Chondrocyte (in vitro differentiated cells): ENCODE results near the gene KLHL26. TPM values are rescaled to one million over a fixed set of nuclear protein-coding genes. Genes with fewer than 3 reads are reported as not detected.
A peak's percentile ranks its signal among the peaks of the same experiment; 100 is the strongest.
"Not testable (repeated sequence)": the region's sequence is repeated elsewhere in the genome, so short reads cannot be mapped to it uniquely, and the experiment has no call there.

Source experiments
- DNase-seq: peaks from one replicate; pipeline ENCODE4 v3.0.0; 2021; ENCODE audit warnings: mixed read lengths, low spot score
- H3K27ac Mint-ChIP-seq: one replicate; pipeline ENCODE4 v1.8.0; 2021; ENCODE audit warnings: mild to moderate bottlenecking, moderate library complexity, mixed read lengths; ENCODE audit not compliant: unreplicated experiment
- H3K27me3 Mint-ChIP-seq: 2 replicates; pipeline ENCODE4 v1.8.0; 2021; ENCODE audit warnings: low read depth, mixed read lengths
- H3K36me3 Mint-ChIP-seq: 2 replicates; pipeline ENCODE4 v1.8.0; 2021; ENCODE audit warnings: low read depth, mixed read lengths
- H3K4me1 Mint-ChIP-seq: 2 replicates; pipeline ENCODE4 v1.8.0; 2021; ENCODE audit warnings: low read depth, mild to moderate bottlenecking, mixed read lengths
- H3K4me3 Mint-ChIP-seq: one replicate; pipeline ENCODE4 v1.8.0; 2021; ENCODE audit warnings: mild to moderate bottlenecking, moderate library complexity, mixed read lengths; ENCODE audit not compliant: unreplicated experiment
- H3K9me3 Mint-ChIP-seq: 2 replicates; pipeline ENCODE4 v1.8.0; 2021; ENCODE audit warnings: low read depth, mixed read lengths
- CTCF ChIP-seq: fragments of 200-600 bp; sonication (generic); IDR thresholded peaks from 2 replicates; pipeline ENCODE4 v1.5.0; 2021; ENCODE audit warnings: antibody characterized with exemption, mild to moderate bottlenecking, moderate library complexity
- total RNA-seq: library from RNA; stranded (reverse); gene quantifications from 3 replicates; pipeline ENCODE4 v1.2.1, GENCODE V29; 2021

KLHL26 gene
- total RNA-seq, 1 donor from 2014 or later, result 9.8 TPM

DNA sequence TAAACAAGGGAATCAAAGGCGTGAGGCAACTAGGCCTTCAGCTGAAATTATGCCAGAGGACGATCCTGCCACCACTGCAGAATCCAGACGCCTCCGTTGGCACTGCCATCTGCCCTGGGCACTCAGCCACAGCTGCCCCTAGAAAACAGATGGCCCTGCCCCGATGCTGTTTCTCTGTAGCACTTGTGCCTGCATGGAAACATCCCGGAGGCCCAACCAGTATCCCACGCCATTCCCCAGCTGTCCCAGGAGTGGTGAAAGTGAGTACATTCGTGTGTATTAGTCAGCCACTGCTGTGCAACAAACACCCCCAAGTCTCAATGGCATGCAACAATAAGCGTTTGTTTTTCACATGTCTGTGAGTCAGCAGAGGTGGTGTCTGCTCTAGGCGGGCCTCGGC is 37.8 kb downstream of the KLHL26 start:
- TF ChIP-seq CTCF, result no peak
- Mint-ChIP-seq H3K27me3 (no peaks in the 10 kb centered on the region), H3K4me1 (peaks cover 35% of the 10 kb centered on the region), H3K36me3 (no peaks in the 10 kb centered on the region), H3K4me3 (no peak overlapping the region), H3K9me3 (no peaks in the 10 kb centered on the region), H3K27ac (no peak overlapping the region)
- no peak for DNase-seq

- Mint-ChIP-seq H3K4me3 (no peak overlapping the region), H3K9me3 (no peaks in the 10 kb centered on the region), H3K27me3 (no peaks in the 10 kb centered on the region), H3K36me3 (no peaks in the 10 kb centered on the region), H3K27ac (no peak overlapping the region), H3K4me1 (peaks cover 29% of the 10 kb centered on the region)
- peak; percentile 77 for TF ChIP-seq CTCF
- DNase-seq, result no peak
Measured at GRCh38 chr19:18675779-18676178, 39.0 kb downstream of the KLHL26 start.

GRCh38 chr19:18676692-18677091 is 39.9 kb downstream of the KLHL26 start:
- TF ChIP-seq CTCF, result no peak
- Mint-ChIP-seq H3K9me3 (no peaks in the 10 kb centered on the region), H3K36me3 (no peaks in the 10 kb centered on the region), H3K4me1 (peaks cover 29% of the 10 kb centered on the region), H3K27me3 (no peaks in the 10 kb centered on the region), H3K27ac (no peak overlapping the region), H3K4me3 (no peak overlapping the region)
- DNase-seq, result no peak

DNA sequence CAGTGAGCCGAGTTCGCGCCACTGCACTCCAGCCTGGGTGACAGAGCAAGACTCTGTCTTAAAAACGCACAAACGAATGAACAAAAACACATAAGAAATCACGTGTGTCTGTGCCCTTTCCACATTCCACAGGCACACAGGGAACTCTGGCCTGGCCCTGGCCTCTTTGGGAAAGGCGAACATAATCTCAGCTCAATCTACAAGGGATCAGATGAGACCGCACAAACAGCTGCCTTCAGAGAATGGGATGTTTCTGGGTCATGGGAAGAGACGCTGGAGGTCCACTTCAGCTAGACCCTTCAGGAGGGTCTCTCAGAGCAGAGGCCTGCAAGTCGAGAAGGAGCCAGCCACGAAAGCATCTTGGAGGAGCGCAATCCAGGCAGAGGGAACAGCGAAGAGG is 40.3 kb downstream of the KLHL26 start:
- no peaks in the 10 kb centered on the region for H3K27me3 Mint-ChIP-seq
- no peak overlapping the region for H3K4me3 Mint-ChIP-seq
- H3K27ac Mint-ChIP-seq, result peak overlapping the region; percentile 71
- no peak for DNase-seq
- H3K4me1 Mint-ChIP-seq, result peaks cover 29% of the 10 kb centered on the region
- no peaks in the 10 kb centered on the region for H3K36me3 Mint-ChIP-seq
- no peaks in the 10 kb centered on the region for H3K9me3 Mint-ChIP-seq
- TF ChIP-seq CTCF, result no peak

GRCh38 chr19:18680148-18680547 is 43.3 kb downstream of the KLHL26 start:
- not testable (repeated sequence) for H3K4me3 Mint-ChIP-seq, H3K36me3 Mint-ChIP-seq, H3K9me3 Mint-ChIP-seq, H3K27ac Mint-ChIP-seq, DNase-seq, H3K27me3 Mint-ChIP-seq
- peaks cover 37% of the 10 kb centered on the region for H3K4me1 Mint-ChIP-seq

GRCh38 chr19:18682807-18683108 is 45.9 kb downstream of the KLHL26 start:
- H3K36me3 Mint-ChIP-seq, result no peaks in the 10 kb centered on the region
- H3K27ac Mint-ChIP-seq, result no peak overlapping the region
- no peak for DNase-seq

More at GRCh38 chr19:18682807-18683108, 45.9 kb downstream of the KLHL26 start:
- H3K27me3 Mint-ChIP-seq, result no peaks in the 10 kb centered on the region
- H3K4me1 Mint-ChIP-seq, result peaks cover 30% of the 10 kb centered on the region
- H3K9me3 Mint-ChIP-seq, result no peaks in the 10 kb centered on the region
- H3K4me3 Mint-ChIP-seq, result peak overlapping the region; percentile 78
- no peak for TF ChIP-seq CTCF
